GM04504 (cell line): Measurements from ENCODE around the gene CACNA1G.

Source experiments
- DNase-seq: peaks from one replicate; pipeline ENCODE4 v3.0.0-alpha.2; 2012; ENCODE audit warnings: low read depth

The CACNA1G gene

DNA sequence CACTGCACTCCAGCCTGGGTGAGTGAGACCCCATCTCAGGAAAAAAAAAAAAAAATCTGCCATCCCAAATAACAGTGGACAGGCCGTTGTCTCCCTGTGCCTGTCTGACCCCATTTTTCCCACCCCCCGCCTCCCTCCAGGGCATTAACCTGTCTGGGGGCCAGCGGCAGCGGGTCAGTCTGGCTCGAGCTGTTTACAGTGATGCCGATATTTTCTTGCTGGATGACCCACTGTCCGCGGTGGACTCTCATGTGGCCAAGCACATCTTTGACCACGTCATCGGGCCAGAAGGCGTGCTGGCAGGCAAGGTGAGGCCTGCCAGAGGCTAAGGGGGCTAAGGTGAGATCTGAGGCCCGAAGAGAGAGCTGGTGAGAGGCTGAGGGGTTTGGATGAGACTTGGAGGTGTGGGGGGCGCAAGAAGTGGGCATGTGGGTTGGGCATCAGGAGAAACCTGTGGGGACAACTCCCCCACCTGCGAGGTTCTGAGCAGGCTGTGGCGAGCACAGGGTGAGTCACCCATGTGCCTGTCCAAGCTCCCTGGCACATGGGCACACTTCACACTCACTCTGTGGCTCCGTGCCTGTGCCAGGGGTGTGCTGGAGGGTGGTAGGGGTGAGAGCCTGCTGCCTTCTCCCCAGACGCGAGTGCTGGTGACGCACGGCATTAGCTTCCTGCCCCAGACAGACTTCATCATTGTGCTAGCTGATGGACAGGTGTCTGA lies 112.5 kb downstream of the CACNA1G start:
- no peak for DNase-seq

DNA sequence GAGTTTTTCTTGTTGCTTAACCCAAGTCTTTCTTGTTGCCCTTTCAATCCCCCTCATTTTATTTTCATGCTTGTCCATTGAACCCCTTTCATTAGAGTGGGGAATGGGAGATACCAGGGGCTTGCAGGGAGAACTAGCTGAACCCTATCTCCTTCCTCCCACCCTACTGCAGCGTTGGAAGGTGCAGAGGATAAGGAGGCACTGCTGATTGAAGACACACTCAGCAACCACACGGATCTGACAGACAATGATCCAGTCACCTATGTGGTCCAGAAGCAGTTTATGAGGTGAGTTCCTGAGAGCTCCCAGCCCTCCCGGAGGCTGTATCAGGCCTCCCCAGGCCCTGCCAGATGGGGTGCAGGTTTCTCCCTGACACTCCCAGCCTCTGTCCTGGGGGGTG lies 114.7 kb downstream of the CACNA1G start:
- DNase-seq, result no peak

DNA sequence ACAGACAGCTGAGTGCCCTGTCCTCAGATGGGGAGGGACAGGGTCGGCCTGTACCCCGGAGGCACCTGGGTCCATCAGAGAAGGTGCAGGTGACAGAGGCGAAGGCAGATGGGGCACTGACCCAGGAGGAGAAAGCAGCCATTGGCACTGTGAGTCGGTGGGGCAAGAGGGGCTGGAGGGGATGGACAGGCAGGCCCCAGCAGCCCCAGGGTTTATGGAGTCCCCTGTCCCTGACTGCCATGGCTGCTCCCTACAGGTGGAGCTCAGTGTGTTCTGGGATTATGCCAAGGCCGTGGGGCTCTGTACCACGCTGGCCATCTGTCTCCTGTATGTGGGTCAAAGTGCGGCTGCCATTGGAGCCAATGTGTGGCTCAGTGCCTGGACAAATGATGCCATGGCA lies 115.1 kb downstream of the CACNA1G start:
- no peak for DNase-seq

DNA sequence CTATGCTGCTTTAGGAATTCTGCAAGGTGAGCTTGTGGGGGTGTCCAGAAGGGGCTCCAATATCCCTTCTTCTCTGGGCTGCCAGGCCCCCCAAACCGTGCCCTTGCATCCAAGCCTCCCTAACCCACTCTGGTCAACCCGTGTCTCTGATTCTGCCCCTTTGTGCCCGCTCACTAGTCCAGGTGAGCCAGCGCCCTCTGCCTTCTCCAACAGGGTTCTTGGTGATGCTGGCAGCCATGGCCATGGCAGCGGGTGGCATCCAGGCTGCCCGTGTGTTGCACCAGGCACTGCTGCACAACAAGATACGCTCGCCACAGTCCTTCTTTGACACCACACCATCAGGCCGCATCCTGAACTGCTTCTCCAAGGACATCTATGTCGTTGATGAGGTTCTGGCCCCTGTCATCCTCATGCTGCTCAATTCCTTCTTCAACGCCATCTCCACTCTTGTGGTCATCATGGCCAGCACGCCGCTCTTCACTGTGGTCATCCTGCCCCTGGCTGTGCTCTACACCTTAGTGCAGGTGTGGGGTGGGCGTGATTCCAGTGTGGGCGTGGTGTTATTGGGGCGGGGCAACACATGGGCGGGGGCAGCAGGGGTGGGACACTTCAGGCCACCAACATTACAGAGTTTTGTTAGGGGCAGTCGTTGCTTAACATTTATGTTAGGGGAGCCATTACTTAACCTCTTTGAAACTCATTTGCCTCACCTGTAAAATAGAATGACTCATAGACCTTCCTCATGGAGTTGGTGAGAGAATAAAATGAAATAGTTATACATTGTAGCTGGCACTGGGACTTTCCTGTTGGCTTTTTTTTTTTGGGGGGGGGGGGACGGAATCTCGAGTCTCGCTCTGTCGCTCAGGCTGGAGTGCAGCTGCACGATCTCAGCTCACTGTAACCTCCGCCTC lies 115.8 kb downstream of the CACNA1G start:
- DNase-seq, result no peak
